Keratinocyte (primary cell): ENCODE results near the gene MASP2. TPM values are rescaled to one million over a fixed set of nuclear protein-coding genes. Genes with fewer than 3 reads are reported as not detected.
"Not testable (repeated sequence)": the region's sequence is repeated elsewhere in the genome, so short reads cannot be mapped to it uniquely, and the experiment has no call there.

ENCODE experiments used
- DNase-seq: peaks from one replicate; pipeline ENCODE4 v3.0.0-alpha.2; 2011; ENCODE audit warnings: low read depth, missing footprints, low spot score
- FAIRE-seq: peaks from 2 replicates; lab custom pipeline; 2011; peaks lifted over from hg19 to GRCh38; lab: Jason Lieb, UNC
- H2AFZ ChIP-seq: 2 replicates; pipeline ENCODE4 v1.6.0; 2012; ENCODE audit warnings: low read length, control low read depth, inconsistent platforms; ENCODE audit not compliant: control insufficient read depth
- H3K27ac ChIP-seq: 2 replicates; pipeline ENCODE4 v1.5.1; 2011; ENCODE audit warnings: low read length; ENCODE audit not compliant: control insufficient read depth, insufficient read depth
- H3K27me3 ChIP-seq: 3 replicates; pipeline ENCODE4 v1.6.0; 2011; ENCODE audit warnings: low read length; ENCODE audit not compliant: control insufficient read depth, insufficient read depth; ENCODE audit errors: extremely low read depth
- H3K36me3 ChIP-seq, 2 experiments: 2 replicates in 1 of 2; 3 replicates in 1 of 2; pipeline ENCODE4 v1.5.1; 2011; ENCODE audit warnings: low read length in 2 of 2, mild to moderate bottlenecking in 1 of 2; ENCODE audit not compliant: control insufficient read depth in 2 of 2, insufficient read depth in 2 of 2; ENCODE audit errors: extremely low read depth in 1 of 2
- H3K4me1 ChIP-seq: 3 replicates; pipeline ENCODE4 v1.5.1; 2011; ENCODE audit warnings: low read length; ENCODE audit not compliant: control insufficient read depth, insufficient read depth; ENCODE audit errors: extremely low read depth
- H3K4me2 ChIP-seq: 3 replicates; pipeline ENCODE4 v1.6.0; 2011; ENCODE audit warnings: low read depth, low read length; ENCODE audit not compliant: control insufficient read depth, insufficient read depth; ENCODE audit errors: extremely low read depth
- H3K4me3 ChIP-seq, 3 experiments: fragments of 200-600 bp in 1 of 3; sonication (generic) in 1 of 3; 2 replicates in 2 of 3; 3 replicates in 1 of 3; pipeline ENCODE4 v1.5.1; 2011 to 2016; ENCODE audit warnings: low read length in 3 of 3, mild to moderate bottlenecking in 3 of 3, control low read depth in 2 of 3, inconsistent platforms in 1 of 3, low read depth in 1 of 3, mixed read lengths in 1 of 3, mixed run types in 1 of 3, moderate library complexity in 1 of 3; ENCODE audit not compliant: control insufficient read depth in 2 of 3, insufficient read depth in 2 of 3; ENCODE audit errors: extremely low read depth in 1 of 3
- H3K79me2 ChIP-seq: 2 replicates; pipeline ENCODE4 v1.6.0; 2012; ENCODE audit warnings: low read length; ENCODE audit not compliant: control insufficient read depth, insufficient read depth
- H3K9ac ChIP-seq: 3 replicates; pipeline ENCODE4 v1.6.0; 2011; ENCODE audit warnings: low read length; ENCODE audit not compliant: control insufficient read depth, insufficient read depth; ENCODE audit errors: extremely low read depth
- H3K9me1 ChIP-seq: 3 replicates; pipeline ENCODE4 v1.6.0; 2011; ENCODE audit warnings: low read length; ENCODE audit not compliant: control insufficient read depth, insufficient read depth; ENCODE audit errors: extremely low read depth
- H3K9me3 ChIP-seq: 2 replicates; pipeline ENCODE4 v1.5.1; 2012; ENCODE audit warnings: low read depth, low read length; ENCODE audit not compliant: control insufficient read depth
- H4K20me1 ChIP-seq: 3 replicates; pipeline ENCODE4 v1.6.0; 2011; ENCODE audit warnings: low read length; ENCODE audit not compliant: control insufficient read depth, insufficient read depth; ENCODE audit errors: extremely low read depth
- EZH2 ChIP-seq: IDR thresholded peaks from one replicate; pipeline ENCODE4 v1.6.1; 2012; ENCODE audit warnings: inconsistent platforms, mild to moderate bottlenecking, low read length, moderate library complexity
- dilution Hi-C: fragments of 300-500 bp; cut with MboI; formaldehyde crosslinking; loops from one replicate; pipeline ENCODE4 v1.7.0; 2020; ENCODE audit warnings: low sequenced_read_pairs; ENCODE audit not compliant: extremely low pct_ligation_motif_present
- polyA plus RNA-seq, 5 experiments: library from polyadenylated mRNA; depleted of rRNA in 3 of 5; stranded (reverse) in 3 of 5; stranded (forward) in 1 of 5; unstranded in 1 of 5; fragments of >200 nt; gene quantifications; 1 replicate in 1 of 5; 2 replicates in 3 of 5; 3 replicates in 1 of 5; pipeline versions ENCODE4 v1.2.1 to v1.2.3, GENCODE V29; 2011 to 2012; ENCODE audit warnings: missing spikeins in 2 of 5, low read depth in 1 of 5, low replicate concordance in 1 of 5
- TF ChIP-seq, protein P1 (sequence below), 3 experiments: IDR thresholded peaks in 1 of 3; conservative IDR thresholded peaks in 1 of 3; optimal IDR thresholded peaks in 1 of 3; 2 replicates in 2 of 3; 3 replicates in 1 of 3; pipeline versions ENCODE3 to v1.5.1; 2011; ENCODE audit warnings: low read length in 3 of 3, mild to moderate bottlenecking in 3 of 3, moderate library complexity in 2 of 3, control low read depth in 1 of 3, inconsistent platforms in 1 of 3; ENCODE audit not compliant: insufficient read depth in 2 of 3; ENCODE audit errors: extremely low read depth in 1 of 3

The MASP2 gene
- polyA plus RNA-seq, 1 donor (not counting 4 experiments of a cell fraction or from before 2014, with no cell fraction given) = 0.03 TPM

DNA sequence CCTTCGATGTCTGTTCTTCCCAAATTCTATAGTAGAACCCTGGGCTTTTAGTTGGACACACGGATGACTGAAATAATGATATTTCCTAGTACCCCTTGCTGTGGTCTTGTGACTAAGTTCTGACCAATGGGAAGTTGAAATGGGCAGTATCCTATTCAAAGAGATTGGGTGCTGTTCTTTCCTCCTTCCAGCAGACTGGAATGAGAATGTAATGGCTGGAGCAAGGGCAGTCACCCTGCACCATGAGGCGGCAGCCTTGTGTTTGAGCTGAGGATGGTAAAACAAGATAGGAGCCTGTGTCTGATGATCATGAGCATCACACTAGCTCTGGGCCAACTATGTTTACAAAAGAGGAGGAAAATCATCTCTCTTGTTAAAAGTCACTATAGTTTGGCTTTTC lies 17.9 kb upstream of the MASP2 start:
- TF ChIP-seq, protein P1, sequence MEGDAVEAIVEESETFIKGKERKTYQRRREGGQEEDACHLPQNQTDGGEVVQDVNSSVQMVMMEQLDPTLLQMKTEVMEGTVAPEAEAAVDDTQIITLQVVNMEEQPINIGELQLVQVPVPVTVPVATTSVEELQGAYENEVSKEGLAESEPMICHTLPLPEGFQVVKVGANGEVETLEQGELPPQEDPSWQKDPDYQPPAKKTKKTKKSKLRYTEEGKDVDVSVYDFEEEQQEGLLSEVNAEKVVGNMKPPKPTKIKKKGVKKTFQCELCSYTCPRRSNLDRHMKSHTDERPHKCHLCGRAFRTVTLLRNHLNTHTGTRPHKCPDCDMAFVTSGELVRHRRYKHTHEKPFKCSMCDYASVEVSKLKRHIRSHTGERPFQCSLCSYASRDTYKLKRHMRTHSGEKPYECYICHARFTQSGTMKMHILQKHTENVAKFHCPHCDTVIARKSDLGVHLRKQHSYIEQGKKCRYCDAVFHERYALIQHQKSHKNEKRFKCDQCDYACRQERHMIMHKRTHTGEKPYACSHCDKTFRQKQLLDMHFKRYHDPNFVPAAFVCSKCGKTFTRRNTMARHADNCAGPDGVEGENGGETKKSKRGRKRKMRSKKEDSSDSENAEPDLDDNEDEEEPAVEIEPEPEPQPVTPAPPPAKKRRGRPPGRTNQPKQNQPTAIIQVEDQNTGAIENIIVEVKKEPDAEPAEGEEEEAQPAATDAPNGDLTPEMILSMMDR (optimal IDR thresholded peaks at IDR 0.05 in 1 of 3, IDR thresholded peaks at IDR 0.05 in 1 of 3, conservative IDR thresholded peaks at IDR 0.05 in 1 of 3; ENCODE audit: extremely low read depth in 1 of 3, insufficient read depth in 2 of 3, low read length in 3 of 3) = no peak
- no peak for TF ChIP-seq EZH2
- peaks cover 9% of the 10 kb centered on the region for H3K79me2 ChIP-seq
- peaks cover 27 to 41% of the 10 kb centered on the region in 2 experiments for H3K36me3 ChIP-seq
- H3K9me1 ChIP-seq = no peaks in the 10 kb centered on the region
- FAIRE-seq = no peak
- no peaks in the 10 kb centered on the region for H3K27me3 ChIP-seq
- no peaks in the 10 kb centered on the region for H4K20me1 ChIP-seq
- no peak overlapping the region for H3K9ac ChIP-seq
- peaks cover 10% of the 10 kb centered on the region for H3K4me1 ChIP-seq
- no peak overlapping the region for H3K4me2 ChIP-seq
- H3K9me3 ChIP-seq = no peaks in the 10 kb centered on the region
- DNase-seq = no peak
- dilution Hi-C loops = no loop called here
- no peak overlapping the region for H3K27ac ChIP-seq
- no peak overlapping the region for H3K4me3 ChIP-seq
- no peak overlapping the region for H2AFZ ChIP-seq

DNA sequence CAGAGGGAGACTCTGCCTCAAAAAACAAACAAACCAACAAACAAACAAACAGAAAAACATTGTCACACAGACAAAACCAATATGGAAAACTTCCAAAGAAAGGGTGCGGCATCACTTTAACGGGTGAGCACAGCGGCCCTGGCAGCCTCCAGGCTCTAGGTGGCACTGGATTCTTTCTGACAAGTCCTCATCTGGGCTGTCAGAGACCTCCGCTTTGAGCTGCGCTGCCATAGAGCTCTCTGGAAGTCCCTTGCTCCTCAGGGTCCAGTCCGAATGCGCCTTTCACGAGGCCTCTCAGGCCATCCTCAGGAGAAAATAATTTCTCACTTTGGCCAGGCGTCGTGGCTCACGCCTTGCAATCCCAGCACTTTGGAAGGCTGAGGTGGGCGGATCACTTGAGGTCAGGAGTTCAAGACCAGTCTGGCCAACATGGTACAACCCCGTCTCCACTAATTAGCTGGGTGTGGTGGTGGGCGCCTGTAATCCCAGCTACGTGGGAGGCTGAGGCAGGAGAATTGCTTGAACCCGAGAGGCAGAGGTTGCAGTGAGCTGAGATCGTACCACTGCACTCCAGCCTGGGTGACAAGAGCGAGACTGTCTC lies 17.0 kb upstream of the MASP2 start:
- H3K27me3 ChIP-seq, H3K9me3 ChIP-seq, H2AFZ ChIP-seq, H3K9ac ChIP-seq, H4K20me1 ChIP-seq, H3K4me2 ChIP-seq, FAIRE-seq, dilution Hi-C loops, DNase-seq, H3K4me1 ChIP-seq, H3K9me1 ChIP-seq, H3K27ac ChIP-seq, H3K4me3 ChIP-seq: not testable (repeated sequence)
- H3K36me3 ChIP-seq = peaks cover 21 to 32% of the 10 kb centered on the region in 2 experiments
- H3K79me2 ChIP-seq = peaks cover 15% of the 10 kb centered on the region
- TF ChIP-seq, protein P1 (optimal IDR thresholded peaks at IDR 0.05 in 1 of 3, IDR thresholded peaks at IDR 0.05 in 1 of 3, conservative IDR thresholded peaks at IDR 0.05 in 1 of 3; ENCODE audit: extremely low read depth in 1 of 3, insufficient read depth in 2 of 3, low read length in 3 of 3) = peak; percentile 17 to 29 (median 24)
